Esophagus muscularis mucosa (tissue), 4 donors: Measurements from ENCODE around the gene C1QTNF9. TPM values are rescaled to one million over a fixed set of nuclear protein-coding genes. Genes with fewer than 3 reads are reported as not detected.
"Not testable (repeated sequence)": the region's sequence is repeated elsewhere in the genome, so short reads cannot be mapped to it uniquely, and the experiment has no call there.

Experiments used
- DNase-seq: peaks from one replicate; pipeline ENCODE4 v3.0.0-alpha.2; 2017; ENCODE audit errors: extremely low spot score
- H3K27ac ChIP-seq, 4 donors: fragments of 200-600 bp; sonication (generic); replicated peaks in 1 of 4; 1 replicate in 3 of 4; 2 replicates in 1 of 4; pipeline ENCODE4 v1.5.1; 2016 to 2019; ENCODE audit warnings: mild to moderate bottlenecking in 1 of 4
- H3K27me3 ChIP-seq, 4 donors: fragments of 200-600 bp; sonication (generic); one replicate each; pipeline versions ENCODE4 v1.5.1 to v1.6.0; 2016 to 2019
- H3K36me3 ChIP-seq, 4 donors: fragments of 200-600 bp; sonication (generic); one replicate each; pipeline ENCODE4 v1.5.1; 2016 to 2019
- H3K4me1 ChIP-seq, 4 donors: fragments of 200-600 bp; sonication (generic); one replicate each; pipeline ENCODE4 v1.5.1; 2016 to 2019
- H3K4me3 ChIP-seq, 4 donors: fragments of 200-600 bp; sonication (generic); 1 replicate in 2 of 4; 2 replicates in 2 of 4; pipeline ENCODE4 v1.5.1; 2016 to 2019; ENCODE audit warnings: mild to moderate bottlenecking in 4 of 4, moderate library complexity in 1 of 4
- H3K9me3 ChIP-seq, 4 donors: fragments of 200-600 bp; sonication (generic); 1 replicate in 3 of 4; 2 replicates in 1 of 4; pipeline ENCODE4 v1.5.1; 2016 to 2019
- CTCF ChIP-seq, 3 experiments: fragments of 200-600 bp in 2 of 3; fragments of 450-650 bp in 1 of 3; sonication (generic) in 2 of 3; IDR thresholded peaks; one replicate each; pipeline ENCODE4 v1.5.1; 2017 to 2019; ENCODE audit warnings: antibody characterized with exemption in 3 of 3, mild to moderate bottlenecking in 2 of 3, moderate library complexity in 1 of 3
- EP300 ChIP-seq: sonication (generic); formaldehyde crosslinking; IDR thresholded peaks from one replicate; pipeline ENCODE4 v1.6.1; 2017; ENCODE audit warnings: antibody characterized with exemption
- POLR2A ChIP-seq: fragments of 450-650 bp; IDR thresholded peaks from one replicate; pipeline ENCODE4 v1.6.1; 2017; ENCODE audit warnings: antibody characterized with exemption, moderate library complexity, mild to moderate bottlenecking, low read depth
- POLR2AphosphoS5 ChIP-seq, 2 donors: sonication (generic); formaldehyde crosslinking; IDR thresholded peaks; one replicate each; pipeline ENCODE4 v1.6.1; 2017; ENCODE audit warnings: antibody characterized with exemption in 2 of 2
- WGBS: methylation state at CpG from one replicate; pipeline ENCODE4 v1.1.5; 2018; 5-methylcytosine and 5-hydroxymethylcytosine counted together
- intact Hi-C: fragments of 100-400 bp; cut with DNase I; formaldehyde crosslinking; loops from one replicate; pipeline ENCODE4 v1.15.1; 2023
- total RNA-seq, 4 donors: library from RNA; depleted of rRNA; stranded (reverse); fragments of >200 nt; gene quantifications; one replicate each; pipeline versions ENCODE4 v1.1.0 to v1.2.1, GENCODE V29; 2016

The C1QTNF9 gene
- total RNA-seq, 4 donors from 2014 or later, result 0.32 to 2.0 (median 0.91) TPM

GRCh38 chr13:24313439-24313838, 4.1 kb downstream of the C1QTNF9 start:
- Histone ChIP-seq H3K4me3 (no peak overlapping the region), H3K27ac (no peak overlapping the region), H3K4me1 (no peaks in the 10 kb centered on the region), H3K27me3 (peaks cover 0 to 2% (median 0%) of the 10 kb centered on the region in 4 donors), H3K36me3 (no peaks in the 10 kb centered on the region), H3K9me3 (no peaks in the 10 kb centered on the region)
- DNase-seq, result peak; percentile 19
- 42% methylated on average over 5 of the region's 5 CpGs for WGBS
- no peak for TF ChIP-seq POLR2AphosphoS5 (IDR thresholded peaks at IDR 0.05)
- no peak for TF ChIP-seq EP300
- TF ChIP-seq CTCF (IDR thresholded peaks at IDR 0.05), result peak in 1 of 3 experiments; percentile 32
- intact Hi-C loops, result no loop called here

- H3K4me3 ChIP-seq, intact Hi-C loops, H3K27me3 ChIP-seq, H3K27ac ChIP-seq, H3K9me3 ChIP-seq, H3K4me1 ChIP-seq, H3K36me3 ChIP-seq: not testable (repeated sequence)
- peak; percentile 8 for DNase-seq
- whole genome bisulfite sequencing, result 82% methylated on average over 7 of the region's 10 CpGs
Observed at GRCh38 chr13:24317835-24318234, 8.5 kb downstream of the C1QTNF9 start.

- DNase-seq, H3K36me3 ChIP-seq, H3K27ac ChIP-seq, H3K9me3 ChIP-seq, H3K4me3 ChIP-seq, H3K4me1 ChIP-seq, intact Hi-C loops: not testable (repeated sequence)
- WGBS, result 64% methylated on average over 4 of the region's 4 CpGs
- peaks cover 0 to 12% (median 0%) of the 10 kb centered on the region in 4 donors for H3K27me3 ChIP-seq
Observed at GRCh38 chr13:24318878-24319277, 9.5 kb downstream of the C1QTNF9 start.

GRCh38 chr13:24319641-24320040, 10.3 kb downstream of the C1QTNF9 start:
- WGBS, result 84% methylated on average over 6 of the region's 6 CpGs
- H3K4me3 ChIP-seq, H3K4me1 ChIP-seq, H3K36me3 ChIP-seq, H3K9me3 ChIP-seq, H3K27ac ChIP-seq: not testable (repeated sequence)
- intact Hi-C loops, result loop anchor here (5.0 kb wide), 1 partner anchor 427 kb away; no protein-coding TSS in a partner anchor
- DNase-seq, result peak; percentile 57
- H3K27me3 ChIP-seq, result peaks cover 0 to 12% (median 0%) of the 10 kb centered on the region in 4 donors

- intact Hi-C loops, result loop anchor here (5.0 kb wide), 1 partner anchor 429 kb away; no protein-coding TSS in a partner anchor
- WGBS, result 90% methylated on average over 8 of the region's 8 CpGs
Observed at GRCh38 chr13:24321416-24321815, 12.0 kb downstream of the C1QTNF9 start.

GRCh38 chr13:24322470-24322869, 13.1 kb downstream of the C1QTNF9 start:
- not testable (repeated sequence) for H3K9me3 ChIP-seq, H3K4me3 ChIP-seq, H3K27ac ChIP-seq, H3K36me3 ChIP-seq, H3K4me1 ChIP-seq
- peak; percentile 34 for DNase-seq
- WGBS, result 68% methylated on average over 2 of the region's 2 CpGs
- peaks cover 0 to 19% (median 0%) of the 10 kb centered on the region in 4 donors for H3K27me3 ChIP-seq
- intact Hi-C loops, result loop anchor here (5.0 kb wide), 1 partner anchor 430 kb away; no protein-coding TSS in a partner anchor

More at GRCh38 chr13:24321416-24321815, 12.0 kb downstream of the C1QTNF9 start:
- H3K27ac ChIP-seq, H3K4me1 ChIP-seq, H3K9me3 ChIP-seq, H3K4me3 ChIP-seq, H3K36me3 ChIP-seq: not testable (repeated sequence)
- peaks cover 0 to 12% (median 0%) of the 10 kb centered on the region in 4 donors for H3K27me3 ChIP-seq
- DNase-seq, result peak; percentile 64

- 90% methylated on average over 28 of the region's 28 CpGs for WGBS
- intact Hi-C loops, result loop anchor here (5.0 kb wide), 1 partner anchor 431 kb away; no protein-coding TSS in a partner anchor
- Histone ChIP-seq H3K36me3 (no peaks in the 10 kb centered on the region), H3K4me1 (no peaks in the 10 kb centered on the region), H3K9me3 (no peaks in the 10 kb centered on the region), H3K27me3 (peaks cover 0 to 26% (median 0%) of the 10 kb centered on the region in 4 donors), H3K27ac (no peak overlapping the region), H3K4me3 (no peak overlapping the region)
- DNase-seq, result peak; percentile 45
- no peak for TF ChIP-seq CTCF (IDR thresholded peaks at IDR 0.05)
- TF ChIP-seq EP300, result no peak
- no peak for TF ChIP-seq POLR2A
- TF ChIP-seq POLR2AphosphoS5 (IDR thresholded peaks at IDR 0.05), result no peak
Observed at GRCh38 chr13:24323036-24323738, 13.8 kb downstream of the C1QTNF9 start.
